Gastrocnemius medialis (tissue), 4 donors: ENCODE measurements around the gene PTGIR. TPM values are rescaled to one million over a fixed set of nuclear protein-coding genes. Genes with fewer than 3 reads are reported as not detected.

Source experiments
- ATAC-seq, 2 donors: fragments of 150-250 bp; one replicate each; pipeline ENCODE4 v1.9.1; 2016
- DNase-seq, 2 donors: peaks; one replicate each; pipeline ENCODE4 v3.0.0-alpha.2; 2019
- H3K27ac ChIP-seq, 4 donors: fragments of 200-600 bp; sonication (generic); 1 replicate in 1 of 4; 2 replicates in 3 of 4; pipeline ENCODE4 v1.5.1; 2016 to 2018; ENCODE audit warnings: mild to moderate bottlenecking in 2 of 4, moderate library complexity in 1 of 4
- H3K27me3 ChIP-seq, 3 donors: fragments of 200-600 bp; sonication (generic) in 2 of 3; 1 replicate in 1 of 3; 2 replicates in 2 of 3; pipeline versions ENCODE4 v1.5.1 to v1.6.0; 2016 to 2019; ENCODE audit warnings: mild to moderate bottlenecking in 1 of 3, moderate library complexity in 1 of 3
- H3K36me3 ChIP-seq, 2 donors: fragments of 200-600 bp; sonication (generic) in 1 of 2; one replicate each; pipeline ENCODE4 v1.5.1; 2017 to 2018
- H3K4me1 ChIP-seq, 2 donors: fragments of 200-600 bp; sonication (generic) in 1 of 2; one replicate each; pipeline ENCODE4 v1.5.1; 2016 to 2017; ENCODE audit warnings: mild to moderate bottlenecking in 2 of 2
- H3K4me3 ChIP-seq, 4 donors: fragments of 200-600 bp; sonication (generic) in 3 of 4; 1 replicate in 1 of 4; 2 replicates in 3 of 4; pipeline ENCODE4 v1.5.1; 2016 to 2019; ENCODE audit warnings: mild to moderate bottlenecking in 2 of 4
- H3K9me3 ChIP-seq, 3 donors: fragments of 200-600 bp; sonication (generic) in 2 of 3; 1 replicate in 1 of 3; 2 replicates in 2 of 3; pipeline ENCODE4 v1.5.1; 2016 to 2019
- CTCF ChIP-seq, 5 experiments: fragments of 450-650 bp in 3 of 5; fragments of 200-600 bp in 2 of 5; sonication (generic) in 2 of 5; IDR thresholded peaks in 4 of 5; conservative IDR thresholded peaks in 1 of 5; 1 replicate in 4 of 5; 2 replicates in 1 of 5; pipeline ENCODE4 v1.5.1; 2016 to 2019; ENCODE audit warnings: antibody characterized with exemption in 5 of 5, mild to moderate bottlenecking in 3 of 5, moderate library complexity in 3 of 5
- POLR2A ChIP-seq, 2 donors: fragments of 450-650 bp; IDR thresholded peaks; one replicate each; pipeline ENCODE4 v1.6.1; 2017; ENCODE audit warnings: antibody characterized with exemption in 2 of 2, mild to moderate bottlenecking in 2 of 2, moderate library complexity in 2 of 2
- in situ Hi-C, 4 donors: fragments of 200-750 bp; cut with MboI; loops; one replicate each; pipeline versions ENCODE4 v1.15.0 to v1.8.0; 2017; ENCODE audit warnings: low sequenced_read_pairs in 4 of 4
- intact Hi-C: fragments of 100-400 bp; cut with DNase I; formaldehyde crosslinking; loops from one replicate; pipeline ENCODE4 v1.15.1; 2023; ENCODE audit warnings: low total_unique reads
- total RNA-seq, 4 donors: library from RNA; depleted of rRNA; stranded (reverse); fragments of >200 nt; gene quantifications; one replicate each; pipeline versions ENCODE4 v1.1.0 to v1.2.3, GENCODE V29; 2016

The PTGIR gene
- total RNA-seq, 4 donors from 2014 or later: 0.87 to 1.7 (median 1.3) TPM

GRCh38 chr19:46622118-46622446 lies 2.8 kb downstream of the PTGIR start:
- Histone ChIP-seq H3K4me1 (peaks cover 32 to 35% of the 10 kb centered on the region in 2 donors), H3K27ac (peak overlapping the region in 3 of 4 donors; percentile 3 to 54 (median 4)), H3K9me3 (no peaks in the 10 kb centered on the region), H3K36me3 (no peaks in the 10 kb centered on the region), H3K4me3 (no peak overlapping the region), H3K27me3 (no peaks in the 10 kb centered on the region)
- no peak for ATAC-seq
- TF ChIP-seq POLR2A (IDR thresholded peaks at IDR 0.05) (no peak), CTCF (IDR thresholded peaks at IDR 0.05 in 4 of 5, conservative IDR thresholded peaks at IDR 0.05 in 1 of 5) (no peak)
- intact Hi-C loops (no loop called here), in situ Hi-C loops (no loop called here)
- no peak for DNase-seq

GRCh38 chr19:46621191-46622117 lies 3.4 kb downstream of the PTGIR start:
- ATAC-seq (no peak), DNase-seq (no peak)
- peaks cover 38 to 39% of the 10 kb centered on the region in 2 donors for H3K4me1 ChIP-seq
- TF ChIP-seq CTCF (IDR thresholded peaks at IDR 0.05 in 4 of 5, conservative IDR thresholded peaks at IDR 0.05 in 1 of 5) (no peak), POLR2A (IDR thresholded peaks at IDR 0.05) (no peak)
- no peaks in the 10 kb centered on the region for H3K9me3 ChIP-seq
- H3K4me3 ChIP-seq: peak overlapping the region in 1 of 4 donors; percentile 2
- in situ Hi-C loops (no loop called here), intact Hi-C loops (no loop called here)
- no peaks in the 10 kb centered on the region for H3K36me3 ChIP-seq
- H3K27ac ChIP-seq: peak overlapping the region; percentile 27 to 69 (median 46)
- H3K27me3 ChIP-seq: no peaks in the 10 kb centered on the region

GRCh38 chr19:46620716-46621115 lies 4.2 kb downstream of the PTGIR start:
- Histone ChIP-seq H3K4me3 (no peak overlapping the region), H3K4me1 (peaks cover 34 to 35% of the 10 kb centered on the region in 2 donors), H3K27me3 (no peaks in the 10 kb centered on the region), H3K9me3 (no peaks in the 10 kb centered on the region), H3K27ac (peak overlapping the region; percentile 27 to 69 (median 46)), H3K36me3 (no peaks in the 10 kb centered on the region)
- DNase-seq (no peak), ATAC-seq (no peak)
- intact Hi-C loops (no loop called here), in situ Hi-C loops (no loop called here)
- TF ChIP-seq POLR2A (IDR thresholded peaks at IDR 0.05) (no peak), CTCF (IDR thresholded peaks at IDR 0.05 in 4 of 5, conservative IDR thresholded peaks at IDR 0.05 in 1 of 5) (no peak)

- ATAC-seq (no peak), DNase-seq (no peak)
- H3K27me3 ChIP-seq: no peaks in the 10 kb centered on the region
- no peak overlapping the region for H3K4me3 ChIP-seq
- H3K4me1 ChIP-seq: peaks cover 31 to 32% of the 10 kb centered on the region in 2 donors
- intact Hi-C loops: no loop called here
- in situ Hi-C loops: no loop called here
- peak overlapping the region in 1 of 4 donors; percentile 69 for H3K27ac ChIP-seq
- no peaks in the 10 kb centered on the region for H3K36me3 ChIP-seq
- TF ChIP-seq POLR2A (IDR thresholded peaks at IDR 0.05): no peak
- TF ChIP-seq CTCF (IDR thresholded peaks at IDR 0.05 in 4 of 5, conservative IDR thresholded peaks at IDR 0.05 in 1 of 5): no peak
- H3K9me3 ChIP-seq: no peaks in the 10 kb centered on the region
Observed at GRCh38 chr19:46620267-46620666, 4.6 kb downstream of the PTGIR start.
